Nephron progenitor cell (in vitro differentiated cells): ENCODE measurements around the gene CD14.
"Not testable (repeated sequence)": the region's sequence is repeated elsewhere in the genome, so short reads cannot be mapped to it uniquely, and the experiment has no call there.

Experiments
- DNase-seq: peaks from one replicate; pipeline ENCODE4 v3.0.0; 2021
- H3K27ac Mint-ChIP-seq: 2 replicates; pipeline ENCODE4 v1.8.0; 2021; ENCODE audit warnings: mild to moderate bottlenecking, moderate library complexity, mixed read lengths
- H3K27me3 Mint-ChIP-seq: 2 replicates; pipeline ENCODE4 v1.8.0; 2021; ENCODE audit warnings: mild to moderate bottlenecking, low read depth, mixed read lengths; ENCODE audit not compliant: poor library complexity
- H3K36me3 Mint-ChIP-seq: 2 replicates; pipeline ENCODE4 v1.8.0; 2021; ENCODE audit warnings: low read depth, mixed read lengths
- H3K4me1 Mint-ChIP-seq: 2 replicates; pipeline ENCODE4 v1.8.0; 2021; ENCODE audit warnings: mixed read lengths
- H3K4me3 Mint-ChIP-seq: 2 replicates; pipeline ENCODE4 v1.8.0; 2021; ENCODE audit warnings: mild to moderate bottlenecking, moderate library complexity, mixed read lengths
- H3K9me3 Mint-ChIP-seq: 2 replicates; pipeline ENCODE4 v1.8.0; 2021; ENCODE audit warnings: mild to moderate bottlenecking, moderate library complexity, mixed read lengths
- CTCF ChIP-seq: fragments of 200-600 bp; sonication (generic); IDR thresholded peaks from 2 replicates; pipeline ENCODE4 v1.5.0; 2021; ENCODE audit warnings: antibody characterized with exemption

Gene CD14

GRCh38 chr5:140603734-140604133, 29.2 kb downstream of the CD14 start:
- Mint-ChIP-seq H3K9me3 (peaks cover under 1% of the 10 kb centered on the region), H3K4me1 (no peaks in the 10 kb centered on the region), H3K4me3 (no peak overlapping the region), H3K36me3 (no peaks in the 10 kb centered on the region), H3K27ac (no peak overlapping the region), H3K27me3 (peaks cover 27% of the 10 kb centered on the region)
- TF ChIP-seq CTCF: no peak
- DNase-seq: no peak

GRCh38 chr5:140603446-140603698, 29.6 kb downstream of the CD14 start:
- peaks cover 27% of the 10 kb centered on the region for H3K27me3 Mint-ChIP-seq
- not testable (repeated sequence) for H3K9me3 Mint-ChIP-seq, H3K4me1 Mint-ChIP-seq, DNase-seq, H3K4me3 Mint-ChIP-seq, H3K36me3 Mint-ChIP-seq, H3K27ac Mint-ChIP-seq

DNA sequence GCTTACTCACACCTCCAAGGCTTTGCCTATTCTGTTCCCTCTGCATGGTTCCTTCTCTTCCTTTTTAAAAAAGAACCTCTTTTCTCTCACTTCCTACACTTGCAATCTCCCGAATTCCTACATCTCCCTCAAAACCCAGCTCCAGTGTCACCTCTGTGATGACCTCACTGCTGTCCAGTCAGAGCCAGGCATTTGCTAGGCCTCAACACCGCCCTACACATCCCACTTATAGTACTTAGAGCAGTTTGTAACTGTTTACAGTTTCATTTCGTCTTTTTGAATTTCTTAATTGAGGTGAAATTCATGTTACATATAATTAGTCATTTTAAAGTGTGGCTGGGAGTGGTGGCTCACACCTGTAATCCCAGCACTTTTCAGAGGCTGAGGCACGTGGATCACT, 30.8 kb downstream of the CD14 start:
- Mint-ChIP-seq H3K9me3 (no peaks in the 10 kb centered on the region), H3K27ac (no peak overlapping the region), H3K27me3 (peaks cover 30% of the 10 kb centered on the region), H3K4me1 (no peaks in the 10 kb centered on the region), H3K4me3 (no peak overlapping the region), H3K36me3 (no peaks in the 10 kb centered on the region)
- no peak for TF ChIP-seq CTCF
- no peak for DNase-seq

- Mint-ChIP-seq H3K4me1 (no peaks in the 10 kb centered on the region), H3K36me3 (no peaks in the 10 kb centered on the region), H3K9me3 (no peaks in the 10 kb centered on the region), H3K27me3 (peaks cover 40% of the 10 kb centered on the region), H3K4me3 (no peak overlapping the region), H3K27ac (no peak overlapping the region)
- no peak for DNase-seq
- TF ChIP-seq CTCF: no peak
Measured at GRCh38 chr5:140600096-140600495, 32.9 kb downstream of the CD14 start.

DNA sequence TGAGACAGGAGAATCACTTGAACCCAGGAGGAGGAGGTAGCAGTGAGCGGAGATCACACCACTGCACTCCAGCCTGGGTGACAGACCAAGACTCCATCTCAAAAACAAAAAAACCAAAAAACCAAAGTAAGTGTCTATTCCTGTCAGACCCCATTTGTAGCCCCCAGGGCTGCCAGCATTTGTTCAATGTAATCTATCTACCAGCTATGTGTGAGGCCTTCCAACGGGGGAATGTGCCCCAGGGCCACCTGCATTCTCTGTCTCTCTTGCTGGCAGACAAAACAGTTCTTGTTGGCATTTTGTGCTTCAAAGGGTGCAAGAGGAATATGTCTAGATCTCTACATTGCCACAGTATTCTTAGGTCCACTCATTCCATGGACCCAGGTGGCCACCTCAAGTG, 34.1 kb downstream of the CD14 start:
- no peak for DNase-seq
- no peak for TF ChIP-seq CTCF
- H3K36me3 Mint-ChIP-seq: no peaks in the 10 kb centered on the region
- no peak overlapping the region for H3K27ac Mint-ChIP-seq
- H3K27me3 Mint-ChIP-seq: peaks cover 40% of the 10 kb centered on the region
- no peak overlapping the region for H3K4me3 Mint-ChIP-seq
- no peaks in the 10 kb centered on the region for H3K4me1 Mint-ChIP-seq
- H3K9me3 Mint-ChIP-seq: no peaks in the 10 kb centered on the region

GRCh38 chr5:140596321-140596741, 36.6 kb downstream of the CD14 start:
- no peaks in the 10 kb centered on the region for H3K9me3 Mint-ChIP-seq
- no peaks in the 10 kb centered on the region for H3K36me3 Mint-ChIP-seq
- no peak overlapping the region for H3K27ac Mint-ChIP-seq
- H3K4me3 Mint-ChIP-seq: no peak overlapping the region
- H3K27me3 Mint-ChIP-seq: peaks cover 38% of the 10 kb centered on the region
- H3K4me1 Mint-ChIP-seq: no peaks in the 10 kb centered on the region
- no peak for DNase-seq
- no peak for TF ChIP-seq CTCF
